Right lung (tissue), 5 donors: ENCODE measurements around the gene PDIA6. TPM values are rescaled to one million over a fixed set of nuclear protein-coding genes. Genes with fewer than 3 reads are reported as not detected.

Source experiments
- DNase-seq, 2 donors: peaks; one replicate each; pipeline ENCODE4 v3.0.0-alpha.2; 2013
- polyA plus RNA-seq, 5 donors: library from polyadenylated mRNA; unstranded; fragments of 120-200 nt; gene quantifications; one replicate each; pipeline versions ENCODE4 v1.2.1 to v1.2.3, GENCODE V29; 2013; ENCODE audit warnings: inconsistent platforms in 1 of 5, low replicate concordance in 1 of 5; ENCODE audit not compliant: insufficient read length in 5 of 5, insufficient read depth in 1 of 5

Gene PDIA6
- polyA plus RNA-seq, 5 donors, result 264 to 305 (median 279) TPM

GRCh38 chr2:10765461-10765860 is 47.1 kb downstream of the PDIA6 start:
- DNase-seq, result no peak

- DNase-seq, result no peak
Measured at GRCh38 chr2:10764896-10765295, 47.7 kb downstream of the PDIA6 start.

GRCh38 chr2:10764096-10764785 is 48.3 kb downstream of the PDIA6 start:
- DNase-seq, result no peak

DNA sequence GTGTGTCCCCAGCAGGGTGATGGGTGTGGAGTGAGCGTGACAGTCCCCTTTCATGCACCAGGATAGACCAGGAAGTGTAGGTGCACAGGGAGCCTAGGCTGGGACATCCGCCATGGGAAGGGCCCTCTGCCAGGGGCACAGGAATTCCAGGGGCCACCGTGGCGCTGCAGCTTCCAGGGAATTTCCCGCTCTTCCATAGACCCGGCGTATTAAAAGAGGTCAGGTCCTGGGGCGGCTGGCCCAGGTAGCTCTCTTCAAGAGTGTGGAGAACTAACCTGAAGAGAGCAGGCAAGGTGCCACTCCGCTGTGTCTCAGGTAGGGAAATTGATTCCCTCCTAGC is 49.2 kb downstream of the PDIA6 start:
- no peak for DNase-seq

DNA sequence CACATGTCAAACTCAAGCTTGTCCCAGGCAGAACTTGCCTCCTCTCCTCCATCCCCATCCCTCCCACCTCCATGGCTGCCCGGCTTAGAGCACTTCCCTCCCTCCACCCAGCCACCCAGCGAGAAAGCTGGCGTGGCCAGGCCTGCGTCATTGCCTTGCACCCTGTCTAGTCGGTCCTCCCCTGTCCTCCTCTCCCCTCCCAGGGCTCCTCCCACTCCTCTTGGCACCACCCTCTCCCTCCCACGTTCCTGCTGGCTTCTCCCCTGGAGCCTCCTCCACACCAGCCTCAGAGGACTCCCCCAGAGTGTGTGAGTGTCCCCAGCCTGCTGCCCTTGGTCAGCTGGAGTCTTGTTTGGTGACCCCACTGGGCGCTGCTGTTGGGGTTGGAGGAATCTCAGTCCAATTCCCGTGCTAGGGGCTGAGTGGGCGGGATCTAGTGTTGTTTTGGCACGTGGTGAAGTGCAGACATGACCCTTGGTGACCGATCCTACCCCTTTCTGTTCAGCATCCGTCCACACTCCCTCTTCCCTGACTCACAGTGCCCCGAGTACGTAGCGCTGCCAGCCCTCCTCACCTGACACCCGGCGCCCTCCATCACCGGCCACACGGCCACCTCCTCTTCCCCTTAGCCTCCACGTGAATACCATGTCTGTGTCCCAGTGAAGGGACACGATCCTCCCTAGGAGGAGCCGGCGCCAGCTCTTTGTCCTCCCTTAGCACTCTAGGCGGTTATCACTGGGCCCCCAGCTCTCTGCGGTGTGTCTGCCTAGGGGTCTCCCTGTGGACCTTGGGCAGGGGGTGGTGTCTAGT is 49.7 kb downstream of the PDIA6 start:
- no peak for DNase-seq

- DNase-seq, result no peak
Measured at GRCh38 chr2:10761591-10761990, 51.0 kb downstream of the PDIA6 start.

DNA sequence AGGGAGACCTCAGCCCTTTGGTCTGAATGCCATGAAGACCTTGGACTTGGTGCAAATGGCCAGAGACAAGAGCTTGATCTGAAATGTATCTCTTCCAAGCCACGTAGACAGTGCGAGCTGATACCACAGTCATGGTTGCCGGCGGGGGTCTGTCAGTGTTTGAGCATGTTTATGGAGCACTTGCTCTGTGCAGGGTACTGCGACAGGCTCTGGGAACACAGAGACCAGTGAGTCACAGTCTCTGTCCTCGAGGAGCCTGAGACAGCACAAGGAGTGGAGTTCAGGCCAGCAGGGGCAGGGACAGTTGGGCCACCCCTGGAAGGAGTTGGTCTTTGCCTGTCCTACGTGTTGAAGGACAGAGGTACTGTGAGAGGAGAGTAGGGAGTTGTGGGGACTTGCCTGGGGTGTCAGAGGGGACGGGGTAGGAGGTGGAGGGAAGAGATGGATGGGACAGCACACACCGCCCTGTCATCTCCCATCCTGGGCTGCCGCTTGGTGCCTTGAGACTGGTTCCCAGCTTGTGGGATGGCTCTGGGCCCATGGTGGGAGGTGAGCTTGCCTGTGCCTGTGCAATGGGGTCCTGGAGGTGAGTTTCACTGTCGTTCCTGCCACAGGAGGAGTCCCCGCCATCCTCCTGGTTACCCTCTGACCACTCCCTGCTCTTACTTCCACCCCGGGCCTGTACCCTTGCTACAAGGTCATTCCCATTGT is 51.6 kb downstream of the PDIA6 start:
- DNase-seq, result no peak

DNA sequence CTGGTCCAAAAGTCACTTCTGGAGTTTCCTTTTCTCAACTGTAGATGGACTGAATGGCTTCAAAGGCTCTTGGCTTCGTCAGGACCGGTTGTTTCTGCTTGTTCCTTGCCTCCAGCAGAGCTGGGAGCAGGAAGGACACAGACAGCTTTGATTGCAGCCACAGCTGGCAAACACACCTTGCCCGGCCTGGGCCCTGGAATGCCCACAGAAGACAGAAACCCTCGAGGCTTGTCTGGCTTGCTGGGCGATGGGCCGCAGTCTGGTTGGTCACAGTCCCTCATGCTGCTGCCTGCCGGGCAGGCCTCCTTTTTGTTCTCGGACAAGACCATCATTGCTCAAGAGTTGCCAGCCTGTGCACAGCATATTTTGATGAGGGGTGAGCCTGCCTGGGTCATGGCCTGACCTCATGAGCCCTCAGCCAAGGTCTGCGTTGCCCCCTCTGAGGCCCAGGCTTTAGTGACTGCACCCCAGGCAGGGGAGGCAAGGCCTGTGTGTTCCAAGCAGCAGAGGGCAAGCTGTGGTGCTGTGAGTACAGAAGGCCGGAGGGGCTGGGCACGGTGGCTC is 53.4 kb downstream of the PDIA6 start:
- DNase-seq, result no peak

DNA sequence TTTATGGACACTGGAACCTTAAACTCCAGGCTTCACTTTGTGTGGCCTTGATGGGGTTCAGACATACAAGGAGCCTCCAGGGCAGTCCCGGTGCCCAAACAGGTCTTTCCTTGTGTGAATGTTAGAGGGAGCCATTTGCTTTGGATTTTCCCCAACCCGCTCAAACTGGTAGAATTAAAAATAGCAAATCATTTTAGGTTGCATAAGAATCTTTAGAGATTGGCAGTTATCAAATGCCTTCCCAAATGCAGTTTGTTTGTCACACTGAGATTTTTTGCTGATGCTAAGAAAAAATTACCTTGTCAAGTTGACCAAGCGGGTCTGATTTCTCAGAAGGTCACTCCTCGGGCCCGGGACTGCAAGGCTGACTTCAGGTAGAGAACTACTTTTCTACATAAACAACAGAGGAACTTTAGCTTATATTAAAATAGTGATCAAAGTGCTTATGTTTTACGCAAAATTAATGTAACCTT is 54.7 kb downstream of the PDIA6 start:
- DNase-seq, result no peak

- no peak for DNase-seq
Measured at GRCh38 chr2:10755621-10756020, 57.0 kb downstream of the PDIA6 start.

DNA sequence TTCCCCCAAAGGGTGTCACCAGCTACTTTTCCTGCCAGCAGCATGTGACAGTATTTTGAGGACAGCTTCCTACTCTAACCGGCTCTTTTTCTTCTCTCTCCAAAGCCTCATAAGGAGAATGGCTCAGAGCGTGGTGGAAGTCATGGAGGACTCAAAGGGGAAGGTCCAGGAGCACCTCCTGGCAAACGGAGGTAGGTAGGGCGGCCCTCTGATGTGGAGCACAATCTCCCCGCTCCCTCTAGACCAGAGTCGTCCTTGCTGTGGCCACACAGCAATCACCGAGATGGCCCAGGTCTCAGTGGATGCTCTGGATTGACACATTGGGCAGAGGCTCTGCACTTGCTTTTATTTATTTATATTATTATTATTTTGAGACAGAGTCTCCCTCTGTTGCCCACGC is 58.7 kb downstream of the PDIA6 start:
- no peak for DNase-seq

- DNase-seq, result no peak
Measured at GRCh38 chr2:10753156-10753555, 59.4 kb downstream of the PDIA6 start.

DNA sequence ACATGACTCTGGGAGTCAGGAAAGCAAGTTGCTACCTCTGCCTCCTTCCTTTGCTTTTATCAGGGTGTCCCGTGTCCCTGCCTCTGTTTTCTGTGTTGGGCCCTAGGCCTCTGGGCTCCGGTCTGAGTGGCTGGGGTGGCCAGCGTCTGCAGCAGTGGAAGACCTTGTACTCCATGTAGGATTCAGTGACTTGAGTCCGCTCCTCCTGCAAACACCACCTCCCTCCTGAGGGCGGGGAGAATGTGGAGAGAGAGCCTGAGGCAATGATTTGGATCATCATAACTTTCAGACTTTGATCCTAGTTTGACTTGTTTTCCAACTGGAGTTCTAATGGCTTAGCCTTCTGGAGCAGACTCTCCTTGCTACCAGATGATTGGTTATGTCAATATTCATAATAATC is 60.3 kb downstream of the PDIA6 start:
- no peak for DNase-seq

GRCh38 chr2:10750610-10751009 is 62.0 kb downstream of the PDIA6 start:
- no peak for DNase-seq

GRCh38 chr2:10742666-10743065 is 69.9 kb downstream of the PDIA6 start:
- DNase-seq, result no peak

- DNase-seq, result no peak
Measured at GRCh38 chr2:10741139-10741538, 71.4 kb downstream of the PDIA6 start.

DNA sequence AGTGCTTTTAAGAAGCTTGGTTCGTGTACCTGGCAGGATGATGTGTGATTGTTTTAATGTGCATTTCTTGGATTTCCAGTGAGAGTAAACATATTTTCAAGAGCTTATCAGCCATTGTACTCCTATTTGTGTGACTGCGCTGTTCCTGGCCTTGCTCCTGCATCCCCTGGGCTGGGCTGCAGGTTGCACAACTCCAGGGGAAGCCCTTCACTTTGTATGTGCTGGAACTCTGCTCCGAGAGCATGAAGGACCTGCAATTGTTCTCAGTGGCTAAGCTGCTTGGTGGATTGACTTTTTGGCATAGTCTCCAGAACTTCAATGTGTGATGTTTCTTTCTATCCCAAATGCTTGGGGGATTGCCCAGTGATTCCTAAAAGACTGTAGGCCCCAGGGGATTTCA is 72.4 kb downstream of the PDIA6 start:
- no peak for DNase-seq

- DNase-seq, result no peak
Measured at GRCh38 chr2:10738192-10738591, 74.4 kb downstream of the PDIA6 start.

DNA sequence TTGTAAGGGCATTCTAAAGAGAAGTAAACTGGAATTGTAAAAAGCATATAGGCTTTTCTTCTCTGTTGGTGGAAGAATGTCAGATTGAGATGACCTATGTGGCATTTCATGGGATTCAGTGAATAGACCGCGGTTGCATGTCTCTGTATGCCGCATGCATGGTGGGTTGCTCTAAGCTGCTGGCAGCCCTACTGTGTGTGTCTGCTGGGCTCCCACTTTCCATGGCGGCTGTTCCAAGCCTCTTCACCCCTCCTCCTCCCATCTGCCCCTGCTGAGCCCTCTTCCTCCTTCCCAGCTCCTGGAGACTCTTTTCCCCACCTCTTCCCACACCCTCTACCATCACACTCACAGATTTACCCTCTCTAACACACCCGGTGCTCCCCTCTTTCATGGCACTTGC is 78.6 kb downstream of the PDIA6 start:
- DNase-seq, result no peak

GRCh38 chr2:10733566-10733925 is 79.0 kb downstream of the PDIA6 start:
- DNase-seq, result no peak
